Small intestine (tissue), 7 donors: Measurements from ENCODE around the gene ISG20L2. TPM values are rescaled to one million over a fixed set of nuclear protein-coding genes. Genes with fewer than 3 reads are reported as not detected.

Experiments used
- DNase-seq, 2 donors: peaks; one replicate each; pipeline versions ENCODE4 v3.0.0 to v3.0.0-alpha.2; 2013
- FAIRE-seq: peaks from 2 replicates; lab custom pipeline; 2012; peaks lifted over from hg19 to GRCh38; lab: Jason Lieb, UNC
- H3K27ac ChIP-seq, 3 donors: one replicate each; pipeline ENCODE4 v1.5.1; 2013; ENCODE audit warnings: low read length in 2 of 3, mild to moderate bottlenecking in 2 of 3, control low read depth in 1 of 3, inconsistent platforms in 1 of 3, low read depth in 1 of 3, moderate library complexity in 1 of 3
- H3K27me3 ChIP-seq, 3 donors: one replicate each; pipeline ENCODE4 v1.6.1; 2013; ENCODE audit warnings: low read length in 3 of 3, inconsistent platforms in 1 of 3; ENCODE audit not compliant: control insufficient read depth in 3 of 3, insufficient read depth in 3 of 3
- H3K36me3 ChIP-seq, 3 donors: one replicate each; pipeline ENCODE4 v1.6.1; 2013; ENCODE audit warnings: low read length in 3 of 3, inconsistent platforms in 1 of 3, low read depth in 1 of 3, mild to moderate bottlenecking in 1 of 3, moderate library complexity in 1 of 3; ENCODE audit not compliant: control insufficient read depth in 3 of 3, insufficient read depth in 2 of 3
- H3K4me1 ChIP-seq, 3 donors: one replicate each; pipeline ENCODE4 v1.6.1; 2013; ENCODE audit warnings: low read length in 2 of 3, inconsistent platforms in 1 of 3, low read depth in 1 of 3, mild to moderate bottlenecking in 1 of 3, moderate library complexity in 1 of 3; ENCODE audit not compliant: control insufficient read depth in 3 of 3, insufficient read depth in 2 of 3
- H3K4me3 ChIP-seq, 3 donors: one replicate each; pipeline ENCODE4 v1.5.1; 2013; ENCODE audit warnings: low read length in 3 of 3, control low read depth in 1 of 3, inconsistent platforms in 1 of 3, low read depth in 1 of 3, mild to moderate bottlenecking in 1 of 3, moderate library complexity in 1 of 3
- H3K9me3 ChIP-seq, 2 donors: one replicate each; pipeline ENCODE4 v1.6.1; 2013; ENCODE audit warnings: low read depth in 1 of 2, low read length in 1 of 2; ENCODE audit not compliant: control insufficient read depth in 2 of 2, insufficient read depth in 1 of 2
- WGBS, 3 donors: extraction: QIAGEN DNeasy Blood & Tissue Kit; methylation state at CpG; one replicate each; pipeline ENCODE4 v1.1.7; 2013; 5-methylcytosine and 5-hydroxymethylcytosine counted together
- polyA plus RNA-seq, 4 donors: library from polyadenylated mRNA; stranded (reverse) in 3 of 4; unstranded in 1 of 4; fragments of 200-250 nt in 3 of 4; fragments of 120-200 nt in 1 of 4; gene quantifications; one replicate each; pipeline versions ENCODE4 v1.2.1 to v1.2.3, GENCODE V29; 2013
- donor health status: healthy with polysubstance abuse.
- donor health status: control.
- donor health status: control.
- donor health status: Bipolar disorder and iron deficiency.
- donor health status: healthy.

The ISG20L2 gene
- polyA plus RNA-seq, 4 donors = 12.5 to 34.5 (median 14.9) TPM

DNA sequence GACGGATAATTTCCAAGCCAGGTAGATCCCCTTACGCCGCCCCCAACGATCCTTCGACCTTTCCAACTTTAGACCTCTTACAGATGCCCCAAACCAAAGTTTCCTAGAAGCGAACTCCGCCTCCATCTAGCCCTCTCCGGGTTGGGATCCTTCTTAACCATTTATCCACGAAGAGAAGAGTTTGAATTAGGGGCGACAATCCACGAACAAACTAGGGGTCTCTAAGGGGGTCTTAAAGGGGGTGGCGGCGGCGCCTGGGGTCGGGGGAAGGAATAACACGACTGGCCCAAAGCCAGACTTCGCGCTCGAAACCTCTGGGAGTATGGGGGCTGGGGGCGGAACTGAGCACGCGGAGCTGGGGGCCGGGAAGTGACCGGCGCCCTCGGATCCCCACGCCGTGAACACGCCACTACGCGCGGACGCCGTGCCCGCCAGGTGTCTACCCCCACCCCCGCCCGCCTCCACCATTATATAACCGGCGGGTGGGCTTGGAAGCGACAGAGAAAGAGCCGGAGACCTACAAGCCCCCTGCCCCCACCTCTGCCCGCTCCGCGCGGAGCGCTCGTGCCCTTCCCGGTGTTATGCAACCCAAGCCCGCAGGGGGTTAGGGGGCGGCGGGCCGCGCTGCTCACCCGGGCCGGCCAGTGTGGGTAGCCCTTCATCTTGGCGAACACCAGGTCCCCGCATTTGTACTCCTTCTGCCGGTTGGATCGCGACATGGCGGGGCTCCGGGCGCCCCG, 22.3 kb upstream of the ISG20L2 start:
- no peak for FAIRE-seq
- WGBS, 3 donors = 0 to 1% (median 0%) methylated on average over 59 to 64 of the region's 64 CpGs

DNA sequence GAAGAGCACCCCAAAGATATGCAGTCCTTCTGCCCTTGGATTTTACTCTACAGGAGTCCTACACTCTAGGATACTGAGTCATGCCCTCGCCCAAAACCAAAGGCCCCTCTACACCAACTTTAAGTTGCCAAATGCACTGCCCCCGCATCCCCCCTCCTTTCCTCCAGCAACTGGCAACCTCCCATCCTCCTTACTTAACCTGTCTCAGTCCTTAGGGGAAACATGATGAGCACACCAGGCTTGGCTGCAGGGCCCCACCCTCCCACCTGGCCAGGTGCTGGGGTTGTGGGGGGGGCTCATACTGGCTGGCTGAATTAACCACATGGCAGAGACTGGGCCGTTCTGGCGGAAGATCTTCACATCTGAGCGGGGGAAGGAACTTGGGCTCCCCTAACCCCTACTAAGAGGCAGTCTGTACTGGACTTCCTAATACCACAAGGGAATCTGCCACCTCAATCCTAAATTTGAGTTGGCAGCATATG, 21.7 kb upstream of the ISG20L2 start:
- peak overlapping the region; percentile 71 to 99 (median 97) for H3K4me3 ChIP-seq
- FAIRE-seq = no peak
- peaks cover 0 to 35% (median under 1%) of the 10 kb centered on the region in 3 donors for H3K36me3 ChIP-seq
- H3K27me3 ChIP-seq = no peaks in the 10 kb centered on the region
- no peaks in the 10 kb centered on the region for H3K9me3 ChIP-seq
- peak overlapping the region; percentile 96 to 98 (median 97) for H3K27ac ChIP-seq
- peak; percentile 63 to 78 for DNase-seq
- WGBS, 3 donors = 0 to 2% (median 2%) methylated on average over 5 of the region's 5 CpGs
- H3K4me1 ChIP-seq = peaks cover 12 to 55% (median 19%) of the 10 kb centered on the region in 3 donors

More for the DNA sequence above, 22.3 kb upstream of the ISG20L2 start:
- Histone ChIP-seq H3K27ac (peak overlapping the region; percentile 96 to 98 (median 97)), H3K4me1 (peaks cover 11 to 49% (median 18%) of the 10 kb centered on the region in 3 donors), H3K4me3 (peak overlapping the region; percentile 71 to 99 (median 97)), H3K9me3 (no peaks in the 10 kb centered on the region), H3K27me3 (no peaks in the 10 kb centered on the region), H3K36me3 (peaks cover 0 to 32% (median 0%) of the 10 kb centered on the region in 3 donors)
- peak; percentile 27 to 79 for DNase-seq

DNA sequence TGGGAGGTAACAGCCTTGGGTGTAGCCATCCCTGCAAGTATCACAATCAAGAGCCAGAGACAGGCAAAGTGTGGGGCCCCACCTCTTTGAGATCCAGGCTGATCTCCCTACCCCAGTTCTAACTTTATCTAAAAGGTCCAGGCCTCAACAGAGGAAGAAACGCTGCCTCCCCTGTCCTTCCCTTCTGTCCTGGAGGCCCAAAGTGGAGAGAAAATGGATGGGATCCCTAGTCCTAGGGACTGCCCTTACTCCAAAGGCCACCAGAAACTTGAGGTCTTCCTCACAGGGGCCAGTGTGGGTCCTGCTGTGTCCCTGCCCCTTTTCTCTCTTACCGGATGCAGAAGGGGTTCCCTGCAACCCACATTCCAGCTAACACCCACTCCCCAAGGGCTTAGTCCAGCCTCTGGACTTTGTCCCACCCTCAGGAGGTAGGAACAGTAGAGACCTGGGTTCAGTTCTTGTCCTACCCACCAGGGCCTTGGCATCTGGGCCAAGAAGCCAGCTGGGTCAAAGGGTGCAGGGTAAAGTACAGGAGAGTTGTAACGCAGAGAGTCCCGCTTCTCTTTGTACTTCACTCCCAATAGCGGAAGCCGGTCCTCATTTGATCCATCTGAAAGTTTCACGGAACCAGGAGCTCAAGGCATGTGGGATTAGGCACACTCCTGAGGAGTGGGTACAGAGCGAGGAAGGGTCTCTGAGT, 21.0 kb upstream of the ISG20L2 start:
- 1 to 20% (median 4%) methylated on average over 8 of the region's 8 CpGs for WGBS, 3 donors
- H3K27me3 ChIP-seq = no peaks in the 10 kb centered on the region
- H3K4me3 ChIP-seq = peak overlapping the region; percentile 71 to 99 (median 97)
- no peaks in the 10 kb centered on the region for H3K9me3 ChIP-seq
- DNase-seq (peak; percentile 89 to 98), FAIRE-seq (no peak)
- peaks cover 4 to 42% (median 7%) of the 10 kb centered on the region in 3 donors for H3K36me3 ChIP-seq
- H3K4me1 ChIP-seq = peaks cover 12 to 62% (median 19%) of the 10 kb centered on the region in 3 donors
- H3K27ac ChIP-seq = peak overlapping the region; percentile 96 to 98 (median 97)

DNA sequence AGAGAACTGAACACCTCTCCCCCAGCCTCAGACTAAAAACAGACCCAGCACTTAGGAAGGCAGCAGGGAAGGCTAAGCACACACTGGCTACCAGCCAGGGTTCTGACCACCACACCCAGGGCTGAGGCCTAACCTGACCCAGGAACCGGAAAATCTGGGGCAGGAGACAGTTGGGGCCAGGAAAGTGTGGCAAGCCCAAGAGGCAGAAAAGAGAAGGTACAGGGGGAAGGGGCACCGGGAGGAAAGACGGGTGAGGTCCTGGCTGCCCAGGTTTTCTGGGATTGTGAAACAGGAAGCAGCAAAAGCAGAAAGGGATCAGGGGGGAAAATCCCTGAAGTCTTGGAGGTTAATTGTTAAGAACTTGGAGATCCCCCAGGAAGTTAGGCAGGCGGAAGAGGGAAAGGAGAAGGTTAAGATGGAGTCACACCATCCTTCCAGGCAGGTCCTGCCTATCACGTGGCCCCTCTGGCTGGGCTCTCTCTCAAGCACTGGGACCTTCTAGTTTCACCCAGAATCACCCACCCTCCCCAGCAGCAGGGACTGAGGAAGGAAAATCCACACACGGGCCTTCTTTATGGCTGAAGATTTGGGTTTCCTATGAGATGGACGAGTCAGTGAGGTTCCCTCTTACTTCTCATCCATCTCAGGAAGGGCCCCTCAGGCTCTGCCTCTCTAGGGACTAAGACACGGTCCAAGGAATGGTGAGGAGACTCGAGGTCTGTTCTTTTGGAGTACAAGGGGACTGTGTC, 20.3 kb upstream of the ISG20L2 start:
- no peak for FAIRE-seq
- WGBS, 3 donors = 3 to 6% (median 4%) methylated on average over 9 of the region's 9 CpGs
- Histone ChIP-seq H3K9me3 (no peaks in the 10 kb centered on the region), H3K36me3 (peaks cover 8 to 49% (median 9%) of the 10 kb centered on the region in 3 donors), H3K4me3 (peak overlapping the region; percentile 3 to 99 (median 71)), H3K27ac (peak overlapping the region; percentile 94 to 98 (median 96)), H3K4me1 (peaks cover 12 to 62% (median 19%) of the 10 kb centered on the region in 3 donors), H3K27me3 (no peaks in the 10 kb centered on the region)
- peak; percentile 75 to 76 for DNase-seq

DNA sequence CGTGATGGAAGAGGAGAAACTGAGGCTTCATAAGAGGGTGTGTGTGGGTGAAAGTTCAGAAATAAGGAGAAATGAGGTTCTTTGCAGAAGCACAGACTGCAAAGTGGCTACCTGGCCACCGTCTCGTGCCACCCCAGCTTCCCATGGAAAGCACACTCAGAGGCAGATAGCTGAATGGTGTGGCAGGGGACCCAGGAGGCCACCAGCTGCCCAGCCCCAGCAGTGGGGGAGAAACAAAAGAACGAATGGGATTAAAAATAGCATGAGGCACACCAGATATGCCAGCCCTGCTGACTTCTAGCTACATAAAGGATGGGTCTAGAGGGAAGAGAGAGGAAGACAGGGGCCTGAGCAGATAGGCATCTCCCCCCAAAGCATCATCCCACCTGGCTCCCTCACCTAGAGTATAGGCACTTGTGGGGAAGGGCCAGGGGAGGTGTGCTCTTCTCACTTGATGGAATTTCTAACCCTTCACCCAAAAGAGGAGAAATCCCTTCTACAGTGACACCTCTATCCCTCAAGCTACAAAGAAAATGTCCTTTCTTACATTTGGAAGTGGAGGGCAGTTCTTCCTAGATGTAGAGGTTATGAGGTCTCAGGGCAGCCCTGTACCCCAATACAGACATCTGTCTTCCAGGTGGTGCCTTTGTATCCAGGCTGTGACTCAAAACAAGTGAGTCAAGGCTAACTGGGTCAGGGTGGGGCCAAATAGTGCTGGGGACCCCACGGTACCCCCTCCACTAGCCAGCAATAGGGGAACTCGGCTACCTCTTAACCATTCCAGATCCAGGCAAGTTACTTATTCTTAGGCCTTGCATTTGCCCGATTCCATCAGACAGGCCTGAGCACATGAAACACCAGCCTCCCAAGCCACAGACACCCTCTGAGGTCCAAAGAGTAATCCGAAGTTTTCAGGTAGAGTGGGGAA, 19.4 kb upstream of the ISG20L2 start:
- Histone ChIP-seq H3K4me1 (peaks cover 12 to 60% (median 18%) of the 10 kb centered on the region in 3 donors), H3K27me3 (no peaks in the 10 kb centered on the region), H3K27ac (peak overlapping the region; percentile 94 to 98 (median 96)), H3K4me3 (peak overlapping the region in 2 of 3 donors; percentile 71 to 99), H3K36me3 (peaks cover 10 to 58% (median 15%) of the 10 kb centered on the region in 3 donors), H3K9me3 (no peaks in the 10 kb centered on the region)
- 3 to 7% (median 6%) methylated on average over 8 of the region's 8 CpGs for WGBS, 3 donors
- DNase-seq (no peak), FAIRE-seq (no peak)

DNA sequence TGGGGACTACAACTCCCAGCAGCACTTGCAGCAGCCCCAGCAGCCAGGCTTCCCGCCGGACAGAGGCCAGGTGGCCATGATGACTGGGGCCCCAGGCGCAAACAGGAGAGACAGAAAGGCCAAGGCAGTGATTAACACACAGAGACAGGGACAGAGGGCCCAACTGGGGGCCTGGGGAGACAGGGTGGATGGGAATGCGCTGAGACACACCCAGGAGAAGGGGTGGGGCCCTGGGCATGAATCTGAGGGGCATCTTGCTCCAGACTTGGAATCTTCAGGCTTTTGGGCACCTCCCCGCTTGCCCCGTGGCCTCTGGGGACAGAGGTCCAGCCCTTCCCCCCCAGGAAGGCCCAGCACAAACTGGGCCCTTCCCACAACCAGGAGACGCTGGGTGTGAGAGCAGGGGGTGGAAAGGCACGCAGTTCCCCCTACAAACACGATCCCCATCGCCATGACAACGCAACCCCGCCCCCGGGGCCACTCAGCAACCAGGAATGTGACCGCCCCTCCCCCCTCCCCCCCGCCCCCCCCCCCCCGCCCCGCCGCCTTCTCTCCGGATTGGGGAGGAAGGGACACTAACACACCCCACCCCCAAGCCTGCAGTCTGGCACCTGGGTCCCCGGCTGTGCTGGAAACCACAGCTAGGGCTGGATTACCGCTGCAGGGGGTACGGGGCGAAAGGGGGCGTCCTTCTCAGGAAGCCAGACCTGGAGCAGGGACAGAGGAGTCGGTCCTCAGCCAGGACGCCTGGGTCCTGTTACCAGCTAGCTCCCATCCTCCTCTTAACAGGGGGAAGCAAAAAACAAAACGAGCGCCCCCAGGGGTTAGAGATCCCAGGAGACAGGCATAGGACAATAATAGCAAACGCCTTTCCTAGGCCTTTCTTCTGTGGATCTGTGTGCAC, 18.4 kb upstream of the ISG20L2 start:
- no peak for FAIRE-seq
- peak overlapping the region; percentile 43 to 99 (median 71) for H3K4me3 ChIP-seq
- peak overlapping the region; percentile 94 to 98 (median 96) for H3K27ac ChIP-seq
- no peaks in the 10 kb centered on the region for H3K9me3 ChIP-seq
- peaks cover 10 to 68% (median 21%) of the 10 kb centered on the region in 3 donors for H3K36me3 ChIP-seq
- 2 to 3% (median 2%) methylated on average over 15 to 24 of the region's 29 CpGs for WGBS, 3 donors
- peaks cover 12 to 54% (median 15%) of the 10 kb centered on the region in 3 donors for H3K4me1 ChIP-seq
- H3K27me3 ChIP-seq = no peaks in the 10 kb centered on the region
- peak; percentile 89 to 96 for DNase-seq

DNA sequence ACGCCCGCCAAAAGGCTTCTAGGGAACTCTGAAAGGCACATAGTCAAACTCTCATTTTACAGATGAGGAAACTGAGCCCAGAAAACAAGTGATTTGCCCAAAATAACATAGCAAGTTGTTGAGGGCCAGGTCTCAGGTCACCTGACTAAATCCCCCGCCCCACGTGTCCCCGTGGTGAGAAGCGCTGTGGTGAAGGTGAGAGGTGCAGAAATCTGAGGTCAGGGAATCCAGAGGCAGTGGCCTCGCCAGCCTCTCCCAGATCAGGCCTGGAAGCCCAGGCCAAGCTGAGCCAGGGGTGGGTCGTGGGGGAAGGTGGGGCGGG, 17.8 kb upstream of the ISG20L2 start:
- H3K9me3 ChIP-seq = no peaks in the 10 kb centered on the region
- peaks cover 10 to 72% (median 21%) of the 10 kb centered on the region in 3 donors for H3K36me3 ChIP-seq
- 36 to 44% (median 40%) methylated on average over 9 of the region's 9 CpGs for WGBS, 3 donors
- H3K27ac ChIP-seq = peak overlapping the region; percentile 89 to 98 (median 96)
- H3K27me3 ChIP-seq = no peaks in the 10 kb centered on the region
- H3K4me1 ChIP-seq = peaks cover 15 to 59% (median 15%) of the 10 kb centered on the region in 3 donors
- FAIRE-seq (no peak), DNase-seq (no peak)
- H3K4me3 ChIP-seq = peak overlapping the region; percentile 43 to 51 (median 50)
